ENCODE measurements around the gene CCDC110. TPM values are rescaled to one million over a fixed set of nuclear protein-coding genes. Genes with fewer than 3 reads are reported as not detected.

The CCDC110 gene
- total and polyA plus RNA-seq, 2 of the 13 experiments (the other 11 are each of a cell fraction or from before 2014, with no cell fraction given): not detected

DNA sequence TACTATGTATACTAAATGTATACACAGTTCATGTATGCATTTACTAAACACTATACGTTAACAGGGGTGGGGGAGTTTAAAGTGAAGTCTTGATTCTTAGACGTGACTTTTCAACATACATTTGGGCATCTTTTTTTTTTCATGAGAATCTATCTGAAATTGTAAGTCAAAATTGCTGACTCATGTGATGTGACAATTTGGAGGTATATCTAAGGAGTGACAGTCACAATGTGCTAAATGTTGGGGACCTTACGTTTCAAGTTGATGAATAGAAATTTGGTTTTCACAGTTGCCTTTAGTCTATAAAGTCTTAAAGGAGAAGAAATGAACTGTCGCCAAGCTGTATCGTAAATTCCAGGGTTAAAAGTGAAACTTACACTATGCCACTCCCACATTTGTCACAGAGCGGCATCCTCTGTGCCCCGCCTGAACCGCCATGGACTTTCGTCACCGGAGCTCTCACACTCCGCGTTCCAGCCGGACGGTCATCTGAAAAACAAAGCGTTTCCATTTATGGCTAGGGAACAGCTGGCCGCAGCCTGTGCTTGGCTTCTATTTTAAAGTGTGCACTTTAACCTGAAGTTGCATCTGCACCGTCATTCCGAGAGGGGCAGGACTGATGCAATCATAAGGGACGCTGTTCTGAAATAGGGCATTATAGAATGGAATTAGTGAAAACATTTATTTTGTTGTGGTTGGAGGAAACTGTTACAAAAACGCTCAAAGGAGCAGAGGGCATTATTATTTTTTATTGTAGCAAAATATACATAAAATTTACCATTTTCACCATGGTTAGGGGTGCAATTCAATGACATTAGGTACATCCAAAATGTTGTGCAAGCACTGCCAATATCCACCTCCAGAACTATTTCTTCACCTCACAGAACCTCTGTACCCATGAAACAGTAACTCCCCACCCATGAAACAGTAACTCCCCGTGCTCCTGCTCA, 32.8 kb upstream of the CCDC110 start (continued):
- 0 out of 2 replicates have a peak, but pooled peaks have one; percentile 41 for TF ChIP-seq ZNF567 (CRISPR knock-in tag; IDR thresholded peaks at IDR 0.05; ENCODE audit: borderline replicate concordance)
- 0 out of 2 replicates have a peak, but pooled peaks have one; percentile 20 for TF ChIP-seq SP4 (CRISPR knock-in tag; IDR thresholded peaks at IDR 0.05)
- TF ChIP-seq TIGD3 (CRISPR knock-in tag; IDR thresholded peaks at IDR 0.05; ENCODE audit: borderline replicate concordance): no peak
- no peak for TF ChIP-seq ZSCAN12 (CRISPR knock-in tag; IDR thresholded peaks at IDR 0.05)
- TF ChIP-seq CEBPB (IDR thresholded peaks at IDR 0.05; ENCODE audit: borderline replicate concordance, low read depth, low read length): peak; percentile 92
- peak; percentile 0; the same call in 1 of the 2 replicates for TF ChIP-seq SMC3 (IDR thresholded peaks at IDR 0.05; ENCODE audit: low read length)
- no peak for TF ChIP-seq ZC3H13 (CRISPR knock-in tag; IDR thresholded peaks at IDR 0.05)
- TF ChIP-seq XRCC5 (optimal IDR thresholded peaks at IDR 0.05; ENCODE audit: low read length): peak; percentile 58
- peak; percentile 78 for TF ChIP-seq KMT2B (CRISPR knock-in tag; IDR thresholded peaks at IDR 0.05)
- TF ChIP-seq RCOR2 (CRISPR knock-in tag; IDR thresholded peaks at IDR 0.05): peak; percentile 47; the same call in 1 of the 2 replicates
- TF ChIP-seq ETV5 (CRISPR knock-in tag; IDR thresholded peaks at IDR 0.05; ENCODE audit: borderline replicate concordance): no peak; the same call in 1 of the 2 replicates
- no peak for TF ChIP-seq ZNF337 (CRISPR knock-in tag; IDR thresholded peaks at IDR 0.05; ENCODE audit: borderline replicate concordance, low read depth)
- TF ChIP-seq TSC22D2 (CRISPR knock-in tag; IDR thresholded peaks at IDR 0.05; ENCODE audit: borderline replicate concordance): no peak
- TF ChIP-seq ZFAT (CRISPR knock-in tag; conservative IDR thresholded peaks at IDR 0.05): no peak
- 0 out of 2 replicates have a peak, but pooled peaks have one; percentile 36 for TF ChIP-seq SIX1 (CRISPR knock-in tag; IDR thresholded peaks at IDR 0.05; ENCODE audit: borderline replicate concordance)
- TF ChIP-seq ZNF776 (CRISPR knock-in tag; IDR thresholded peaks at IDR 0.05): no peak
- peak; percentile 51; the same call in 1 of the 2 replicates for TF ChIP-seq ZNF441 (CRISPR knock-in tag; IDR thresholded peaks at IDR 0.05; ENCODE audit: borderline replicate concordance)
- TF ChIP-seq ATF1 (CRISPR knock-in tag; IDR thresholded peaks at IDR 0.05): 0 out of 2 replicates have a peak, but pooled peaks have one; percentile 34
- peak; percentile 86; the same call in 1 of the 2 replicates for TF ChIP-seq CBX5 (CRISPR knock-in tag; IDR thresholded peaks at IDR 0.05; ENCODE audit: borderline replicate concordance)
- peak; percentile 86 for TF ChIP-seq RXRB (CRISPR knock-in tag; IDR thresholded peaks at IDR 0.05; ENCODE audit: borderline replicate concordance)
- TF ChIP-seq RXRA (CRISPR knock-in tag; IDR thresholded peaks at IDR 0.05): peak; percentile 60; the same call in 1 of the 2 replicates
- TF ChIP-seq, protein P1, sequence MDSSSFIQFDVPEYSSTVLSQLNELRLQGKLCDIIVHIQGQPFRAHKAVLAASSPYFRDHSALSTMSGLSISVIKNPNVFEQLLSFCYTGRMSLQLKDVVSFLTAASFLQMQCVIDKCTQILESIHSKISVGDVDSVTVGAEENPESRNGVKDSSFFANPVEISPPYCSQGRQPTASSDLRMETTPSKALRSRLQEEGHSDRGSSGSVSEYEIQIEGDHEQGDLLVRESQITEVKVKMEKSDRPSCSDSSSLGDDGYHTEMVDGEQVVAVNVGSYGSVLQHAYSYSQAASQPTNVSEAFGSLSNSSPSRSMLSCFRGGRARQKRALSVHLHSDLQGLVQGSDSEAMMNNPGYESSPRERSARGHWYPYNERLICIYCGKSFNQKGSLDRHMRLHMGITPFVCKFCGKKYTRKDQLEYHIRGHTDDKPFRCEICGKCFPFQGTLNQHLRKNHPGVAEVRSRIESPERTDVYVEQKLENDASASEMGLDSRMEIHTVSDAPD (CRISPR knock-in tag; IDR thresholded peaks at IDR 0.05): no peak
- TF ChIP-seq ATRX (CRISPR knock-in tag; IDR thresholded peaks at IDR 0.05; ENCODE audit: borderline replicate concordance): no peak
- peak; percentile 47; the same call in 1 of the 2 replicates for TF ChIP-seq SP5 (CRISPR knock-in tag; IDR thresholded peaks at IDR 0.05; ENCODE audit: borderline replicate concordance, low read depth)
- TF ChIP-seq LCORL (IDR thresholded peaks at IDR 0.05): no peak
- TF ChIP-seq LCORL (CRISPR knock-in tag; IDR thresholded peaks at IDR 0.05): peak; percentile 76
